Hepatocyte (in vitro differentiated cells): ENCODE measurements around the gene RMC1. TPM values are rescaled to one million over a fixed set of nuclear protein-coding genes. Genes with fewer than 3 reads are reported as not detected.

Experiments
- DNase-seq: peaks from one replicate; pipeline ENCODE4 v3.0.0-alpha.2; 2016; ENCODE audit warnings: low spot score
- H2AFZ ChIP-seq: fragments of 200-600 bp; sonication (generic); 2 replicates; pipeline ENCODE4 v1.6.0; 2016; ENCODE audit warnings: antibody characterized with exemption, mild to moderate bottlenecking
- H3K27ac ChIP-seq: fragments of 200-600 bp; sonication (generic); 2 replicates; pipeline ENCODE4 v1.5.1; 2016; ENCODE audit warnings: mild to moderate bottlenecking
- H3K27me3 ChIP-seq: fragments of 200-600 bp; sonication (generic); 2 replicates; pipeline ENCODE4 v1.6.1; 2016
- H3K36me3 ChIP-seq: fragments of 200-600 bp; sonication (generic); replicated peaks from 2 replicates; pipeline ENCODE4 v1.5.1; 2016; ENCODE audit warnings: low read depth; ENCODE audit not compliant: insufficient read depth
- H3K4me1 ChIP-seq: fragments of 200-600 bp; sonication (generic); 2 replicates; pipeline ENCODE4 v1.5.1; 2016; ENCODE audit warnings: mild to moderate bottlenecking, moderate library complexity; ENCODE audit not compliant: insufficient read depth
- H3K4me2 ChIP-seq: fragments of 200-600 bp; sonication (generic); 2 replicates; pipeline ENCODE4 v1.6.0; 2016
- H3K4me3 ChIP-seq: fragments of 200-600 bp; sonication (generic); 2 replicates; pipeline ENCODE4 v1.5.1; 2016; ENCODE audit warnings: mild to moderate bottlenecking
- H3K79me2 ChIP-seq: fragments of 200-600 bp; sonication (generic); 2 replicates; pipeline ENCODE4 v1.6.0; 2017; ENCODE audit warnings: mild to moderate bottlenecking
- H3K9me2 ChIP-seq: fragments of 200-600 bp; sonication (generic); replicated peaks from 2 replicates; pipeline ENCODE4 v1.6.0; 2017; ENCODE audit warnings: mild to moderate bottlenecking; ENCODE audit not compliant: insufficient read depth
- H3K9me3 ChIP-seq: fragments of 200-600 bp; sonication (generic); 2 replicates; pipeline ENCODE4 v1.5.1; 2016; ENCODE audit warnings: low read depth, mild to moderate bottlenecking
- H4K20me1 ChIP-seq: fragments of 200-600 bp; sonication (generic); 2 replicates; pipeline ENCODE4 v1.6.0; 2016; ENCODE audit warnings: mild to moderate bottlenecking; ENCODE audit not compliant: insufficient read depth, poor library complexity, severe bottlenecking
- CTCF ChIP-seq: fragments of 200-600 bp; sonication (generic); IDR thresholded peaks from 2 replicates; pipeline ENCODE4 v1.5.1; 2016; ENCODE audit warnings: antibody characterized with exemption, mild to moderate bottlenecking; ENCODE audit not compliant: poor library complexity
- EZH2 ChIP-seq: fragments of 200-600 bp; sonication (generic); IDR thresholded peaks from 2 replicates; pipeline ENCODE4 v1.6.1; 2016; ENCODE audit warnings: antibody characterized with exemption, mild to moderate bottlenecking, borderline replicate concordance
- EZH2phosphoT487 ChIP-seq: fragments of 200-600 bp; sonication (generic); IDR thresholded peaks from one replicate; pipeline ENCODE4 v1.6.1; 2018; ENCODE audit warnings: antibody characterized with exemption, mild to moderate bottlenecking, low read depth, moderate library complexity; ENCODE audit not compliant: unreplicated experiment, severe bottlenecking
- WGBS: methylation state at CpG from one replicate; pipeline ENCODE4 v1.1.6; 2016; ENCODE audit warnings: low lambda C conversion rate; ENCODE audit errors: missing lambda C conversion rate; 5-methylcytosine and 5-hydroxymethylcytosine counted together
- polyA plus RNA-seq: library from polyadenylated mRNA; unstranded; fragments of >200 nt; fragmentation: Nextera tagmentation; extraction: Ambion mirVana; gene quantifications from 2 replicates; pipeline ENCODE4 v1.2.1, GENCODE V29; 2016
- total RNA-seq: library from RNA; depleted of rRNA; stranded (reverse); fragments of >200 nt; gene quantifications from 2 replicates; pipeline ENCODE4 v1.2.3, GENCODE V29; 2014

The RMC1 gene
- total and polyA plus RNA-seq, 2 experiments from 2014 or later, result 26.6 to 37.1 TPM

- peak overlapping the region; percentile 53 for H3K27ac ChIP-seq
- H3K4me3 ChIP-seq, result no peak overlapping the region
- H3K4me2 ChIP-seq, result peak overlapping the region; percentile 4
Observed at GRCh38 chr18:23569299-23570063, 66.2 kb downstream of the RMC1 start.

GRCh38 chr18:23570912-23571504, 67.7 kb downstream of the RMC1 start:
- Histone ChIP-seq H3K27me3 (no peaks in the 10 kb centered on the region), H4K20me1 (peaks cover 3% of the 10 kb centered on the region), H3K9me3 (no peaks in the 10 kb centered on the region), H3K4me1 (peaks cover 49% of the 10 kb centered on the region), H3K79me2 (peaks cover 46% of the 10 kb centered on the region), H3K27ac (peak overlapping the region; percentile 36), H3K4me2 (no peak overlapping the region), H3K4me3 (no peak overlapping the region), H2AFZ (no peak overlapping the region), H3K36me3 (peaks cover 6% of the 10 kb centered on the region), H3K9me2 (no peaks in the 10 kb centered on the region)
- TF ChIP-seq CTCF (no peak), EZH2 (no peak), EZH2phosphoT487 (no peak)
- no peak for DNase-seq
- WGBS, result 86% methylated on average over 3 of the region's 3 CpGs

More at GRCh38 chr18:23569299-23570063, 66.2 kb downstream of the RMC1 start:
- Histone ChIP-seq H3K9me2 (no peaks in the 10 kb centered on the region), H3K36me3 (peaks cover 6% of the 10 kb centered on the region), H3K27me3 (no peaks in the 10 kb centered on the region), H3K9me3 (no peaks in the 10 kb centered on the region), H2AFZ (no peak overlapping the region), H4K20me1 (no peaks in the 10 kb centered on the region), H3K79me2 (peaks cover 32% of the 10 kb centered on the region), H3K4me1 (peaks cover 39% of the 10 kb centered on the region)
- DNase-seq, result no peak
- WGBS, result 86% methylated on average over 5 of the region's 5 CpGs
- TF ChIP-seq CTCF (no peak), EZH2phosphoT487 (no peak), EZH2 (no peak)

GRCh38 chr18:23572012-23572411, 68.7 kb downstream of the RMC1 start:
- WGBS, result 45% methylated on average over 2 of the region's 2 CpGs

More at GRCh38 chr18:23572012-23572411, 68.7 kb downstream of the RMC1 start:
- no peak overlapping the region for H3K27ac ChIP-seq
- no peaks in the 10 kb centered on the region for H3K9me3 ChIP-seq
- no peak overlapping the region for H2AFZ ChIP-seq
- no peak for DNase-seq
- no peak overlapping the region for H3K4me2 ChIP-seq
- TF ChIP-seq EZH2phosphoT487 (no peak), CTCF (no peak), EZH2 (no peak)
- H3K4me1 ChIP-seq, result peaks cover 49% of the 10 kb centered on the region
- no peak overlapping the region for H3K4me3 ChIP-seq
- peaks cover 50% of the 10 kb centered on the region for H3K79me2 ChIP-seq
- peaks cover 6% of the 10 kb centered on the region for H3K36me3 ChIP-seq
- H4K20me1 ChIP-seq, result peaks cover 3% of the 10 kb centered on the region
- no peaks in the 10 kb centered on the region for H3K27me3 ChIP-seq
- no peaks in the 10 kb centered on the region for H3K9me2 ChIP-seq
